ENCODE measurements around the gene NASP. TPM values are rescaled to one million over a fixed set of nuclear protein-coding genes. Genes with fewer than 3 reads are reported as not detected.
A peak's percentile ranks its signal among the peaks of the same experiment; 100 is the strongest.
"Not testable (repeated sequence)": the region's sequence is repeated elsewhere in the genome, so short reads cannot be mapped to it uniquely, and the experiment has no call there.

The NASP gene
- total and polyA plus RNA-seq, 12 donors: 32.3 to 181 (median 54.4) TPM

GRCh38 chr1:45585496-45586075 lies 1.7 kb downstream of the NASP start:
- WGBS, 4 donors: 36 to 48% (median 43%) methylated on average over 4 to 7 of the region's 7 CpGs
- peaks cover 15 to 30% of the 10 kb centered on the region in 2 donors for H3K4me1 ChIP-seq (replicated peaks in 1 of 2)
- no peak for DNase-seq
- H3K9me3 ChIP-seq (replicated peaks in 1 of 3): no peaks in the 10 kb centered on the region
- H3K27me3 ChIP-seq: no peaks in the 10 kb centered on the region
- no peaks in the 10 kb centered on the region for H3K36me3 ChIP-seq (replicated peaks in 1 of 2)
- intact Hi-C loops (cut with DNase I): loop anchor here in 1 of 2 donors (10.0 kb wide), 1 partner anchor 99 kb away; the partner anchor contains the start of genes GPBP1L1 and TMEM69
- H3K4me3 ChIP-seq: peak overlapping the region in 1 of 4 donors; percentile 89
- TF ChIP-seq CTCF (IDR thresholded peaks at IDR 0.05) (no peak), POLR2A (IDR thresholded peaks at IDR 0.05) (no peak)
- peak overlapping the region in 2 of 5 donors; percentile 13 to 90 for H3K27ac ChIP-seq

GRCh38 chr1:45586769-45587168 lies 2.9 kb downstream of the NASP start:
- Histone ChIP-seq H3K9me3 (replicated peaks in 1 of 3) (no peaks in the 10 kb centered on the region), H3K4me1 (replicated peaks in 1 of 2) (peaks cover 15 to 36% of the 10 kb centered on the region in 2 donors), H3K4me3 (peak overlapping the region in 1 of 4 donors; percentile 21), H3K27me3 (no peaks in the 10 kb centered on the region), H3K27ac (no peak overlapping the region), H3K36me3 (replicated peaks in 1 of 2) (peaks cover 0 to 4% of the 10 kb centered on the region in 2 donors)
- WGBS, 4 donors: 77 to 82% (median 78%) methylated on average over 4 of the region's 4 CpGs
- TF ChIP-seq CTCF (IDR thresholded peaks at IDR 0.05): no peak
- no peak for TF ChIP-seq POLR2A (IDR thresholded peaks at IDR 0.05)
- DNase-seq: no peak
- intact Hi-C loops (cut with DNase I): loop anchor here in 1 of 2 donors (10.0 kb wide), 1 partner anchor 98 kb away; the partner anchor contains the start of genes GPBP1L1 and TMEM69

GRCh38 chr1:45589861-45590260 lies 6.0 kb downstream of the NASP start:
- TF ChIP-seq POLR2A (IDR thresholded peaks at IDR 0.05) (no peak), CTCF (IDR thresholded peaks at IDR 0.05) (no peak)
- Histone ChIP-seq H3K27ac (peak overlapping the region in 2 of 5 donors; percentile 21 to 56), H3K27me3 (no peaks in the 10 kb centered on the region), H3K4me1 (replicated peaks in 1 of 2) (peaks cover 15 to 35% of the 10 kb centered on the region in 2 donors), H3K36me3 (replicated peaks in 1 of 2) (peaks cover 0 to 24% of the 10 kb centered on the region in 2 donors), H3K4me3 (peak overlapping the region in 2 of 4 donors; percentile 1 to 17), H3K9me3 (replicated peaks in 1 of 3) (no peaks in the 10 kb centered on the region)
- intact Hi-C loops (cut with DNase I): loop anchor here in 1 of 2 donors (10.0 kb wide), 1 partner anchor 95 kb away; the partner anchor contains the start of genes GPBP1L1 and TMEM69
- no peak for DNase-seq
- WGBS, 4 donors: 28 to 33% (median 32%) methylated on average over 1 of the region's 1 CpG

- Histone ChIP-seq H3K27ac (no peak overlapping the region), H3K9me3 (replicated peaks in 1 of 3) (no peaks in the 10 kb centered on the region), H3K4me1 (replicated peaks in 1 of 2) (peaks cover 3 to 13% of the 10 kb centered on the region in 2 donors), H3K36me3 (replicated peaks in 1 of 2) (peaks cover 0 to 24% of the 10 kb centered on the region in 2 donors), H3K27me3 (no peaks in the 10 kb centered on the region), H3K4me3 (no peak overlapping the region)
- DNase-seq: no peak
- WGBS, 4 donors: 79 to 87% (median 83%) methylated on average over 4 of the region's 4 CpGs
- intact Hi-C loops (cut with DNase I): no loop called here
- TF ChIP-seq CTCF (IDR thresholded peaks at IDR 0.05) (no peak), POLR2A (IDR thresholded peaks at IDR 0.05) (no peak)
Measured at GRCh38 chr1:45594412-45594811, 10.6 kb downstream of the NASP start.

GRCh38 chr1:45596765-45597164 lies 12.9 kb downstream of the NASP start:
- H3K36me3 ChIP-seq (replicated peaks in 1 of 2): peaks cover 0 to 20% of the 10 kb centered on the region in 2 donors
- H3K27me3 ChIP-seq; H3K4me3 ChIP-seq; DNase-seq; H3K4me1 ChIP-seq (replicated peaks in 1 of 2); H3K9me3 ChIP-seq (replicated peaks in 1 of 3); intact Hi-C loops (cut with DNase I); H3K27ac ChIP-seq: not testable (repeated sequence)
- WGBS, 4 donors: 96 to 98% (median 97%) methylated on average over 8 of the region's 8 CpGs
